ENCODE measurements around the gene LYPD3.

LYPD3 gene

DNA sequence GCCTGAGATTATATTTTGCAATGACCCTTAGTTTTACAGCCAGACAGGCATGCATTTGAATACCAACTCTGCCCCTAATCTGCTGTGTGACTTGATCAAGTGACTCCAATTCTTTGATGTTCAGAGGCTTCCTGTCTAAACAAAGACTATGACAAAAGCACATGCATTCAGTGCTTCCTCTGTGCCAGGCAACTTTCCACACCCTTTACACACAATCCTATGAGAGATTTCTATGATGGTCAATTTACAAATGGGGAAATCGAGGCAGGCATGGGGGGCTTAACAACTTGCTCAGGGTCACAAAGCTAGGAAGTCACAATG, 3.7 kb upstream of the LYPD3 start:
- no peak overlapping the region for H3K4me3 ChIP-seq (ENCODE audit: control insufficient read depth in 1 of 7, extremely low read depth in 1 of 7, insufficient read depth in 4 of 7, low read depth in 2 of 7, low read length in 6 of 7)
- POLR2A ChIA-PET = no interaction called here

DNA sequence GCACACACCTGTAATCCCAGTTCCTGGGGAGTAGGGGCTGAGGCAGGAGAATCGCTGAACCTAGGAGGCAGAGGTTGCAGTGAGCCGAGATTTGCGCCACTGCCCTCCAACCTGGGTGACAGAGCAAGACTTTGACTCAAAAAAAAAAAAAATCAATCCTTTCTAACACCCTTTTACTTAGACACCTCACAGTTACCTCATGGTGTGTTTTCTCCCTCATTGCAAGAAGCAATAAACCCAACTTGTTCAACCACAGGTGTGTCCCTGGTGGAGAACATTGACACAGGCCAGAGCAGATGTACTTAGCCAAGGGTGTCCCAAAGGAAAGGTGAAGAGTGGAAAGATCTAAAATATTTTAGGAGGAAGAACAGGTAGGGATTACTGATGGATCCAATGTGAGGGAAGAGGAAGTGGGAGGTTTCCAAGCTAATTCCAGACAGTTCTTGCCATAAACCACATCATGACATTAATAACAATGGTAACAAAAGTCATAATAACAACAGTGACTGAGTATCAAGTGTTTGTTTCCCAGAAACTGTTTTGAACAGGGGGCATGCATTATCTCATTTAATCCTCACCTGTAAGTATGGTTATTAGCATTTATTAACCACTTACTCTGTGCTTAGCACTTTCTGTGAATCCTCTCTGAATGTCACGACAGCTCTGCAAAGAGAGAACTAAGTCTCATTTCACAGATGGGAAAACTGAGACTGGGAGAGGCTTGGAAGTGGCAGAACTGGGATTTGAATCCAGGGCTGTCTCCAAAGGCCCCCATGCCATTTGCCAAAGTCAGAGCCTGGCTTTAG, 3.1 kb upstream of the LYPD3 start:
- Histone ChIP-seq H3K27ac (ENCODE audit: insufficient read depth in 1 of 2, low read depth in 1 of 2, low read length in 2 of 2, poor library complexity in 1 of 2, severe bottlenecking in 2 of 2) (no peak overlapping the region), H3K4me3 (ENCODE audit: control insufficient read depth in 1 of 7, extremely low read depth in 1 of 7, insufficient read depth in 4 of 7, low read depth in 2 of 7, low read length in 6 of 7) (no peak overlapping the region)
- DNase-seq = peak in 2 of 3 donors; percentile 37

More for the DNA sequence above, 3.7 kb upstream of the LYPD3 start:
- Histone ChIP-seq H3K4me1 (ENCODE audit: control extremely low read depth in 1 of 4, control insufficient read depth in 4 of 4, insufficient read depth in 4 of 4, low read length in 3 of 4) (peaks cover 3 to 45% (median 41%) of the 10 kb centered on the region in 4 experiments), H3K9me3 (ENCODE audit: control extremely low read depth in 1 of 5, control insufficient read depth in 4 of 5, insufficient read depth in 2 of 5, low read depth in 1 of 5, low read length in 4 of 5) (no peaks in the 10 kb centered on the region), H3K27ac (ENCODE audit: insufficient read depth in 1 of 2, low read depth in 1 of 2, low read length in 2 of 2, poor library complexity in 1 of 2, severe bottlenecking in 2 of 2) (no peak overlapping the region), H3K27me3 (replicated peaks in 2 of 5; ENCODE audit: control insufficient read depth in 4 of 5, insufficient read depth in 5 of 5, low read length in 4 of 5) (peaks cover 0 to 6% (median 0%) of the 10 kb centered on the region in 5 experiments), H3K36me3 (ENCODE audit: control insufficient read depth in 4 of 4, insufficient read depth in 4 of 4, low read length in 3 of 4) (no peaks in the 10 kb centered on the region)
- CTCF ChIA-PET = no interaction called here
- no peak for DNase-seq
- 100% methylated on average over 1 of the region's 1 CpG for WGBS (ENCODE audit: insufficient coverage)

DNA sequence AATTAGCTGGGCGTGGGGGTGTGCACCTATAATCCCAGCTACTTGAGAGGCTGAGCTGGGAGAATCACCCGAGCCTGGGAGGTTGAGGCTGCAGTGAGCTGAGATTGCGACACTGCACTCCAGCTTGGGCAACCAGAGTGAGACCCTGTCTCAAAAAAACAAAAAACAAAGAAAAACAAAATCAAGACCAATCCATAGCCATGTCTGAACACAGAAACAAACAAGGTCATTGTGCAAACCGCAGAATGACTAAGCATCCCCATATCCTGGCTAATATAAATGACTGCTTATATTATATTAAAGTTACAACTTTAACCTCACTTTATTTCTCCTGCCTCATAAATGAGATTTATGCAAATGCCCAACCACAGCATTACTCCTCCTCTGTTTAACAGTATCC, 2.3 kb upstream of the LYPD3 start:
- POLR2A ChIA-PET = no interaction called here
- 71% methylated on average over 2 of the region's 4 CpGs for WGBS (ENCODE audit: insufficient coverage)

More for the DNA sequence above, 3.1 kb upstream of the LYPD3 start:
- WGBS (ENCODE audit: insufficient coverage) = 100% methylated on average over 2 of the region's 4 CpGs
- POLR2A ChIA-PET = no interaction called here
- no peaks in the 10 kb centered on the region for H3K36me3 ChIP-seq (ENCODE audit: control insufficient read depth in 4 of 4, insufficient read depth in 4 of 4, low read length in 3 of 4)
- no peaks in the 10 kb centered on the region for H3K9me3 ChIP-seq (ENCODE audit: control extremely low read depth in 1 of 5, control insufficient read depth in 4 of 5, insufficient read depth in 2 of 5, low read depth in 1 of 5, low read length in 4 of 5)
- H3K27me3 ChIP-seq (replicated peaks in 2 of 5; ENCODE audit: control insufficient read depth in 4 of 5, insufficient read depth in 5 of 5, low read length in 4 of 5) = peaks cover 0 to 6% (median 0%) of the 10 kb centered on the region in 5 experiments
- H3K4me1 ChIP-seq (ENCODE audit: control extremely low read depth in 1 of 4, control insufficient read depth in 4 of 4, insufficient read depth in 4 of 4, low read length in 3 of 4) = peaks cover 3 to 49% (median 45%) of the 10 kb centered on the region in 4 experiments
- CTCF ChIA-PET = interaction anchor here (1.5 to 1.8 kb wide), 3 partner anchors 11 to 51 kb away, joined by 4 read pairs; no protein-coding TSS in a partner anchor

DNA sequence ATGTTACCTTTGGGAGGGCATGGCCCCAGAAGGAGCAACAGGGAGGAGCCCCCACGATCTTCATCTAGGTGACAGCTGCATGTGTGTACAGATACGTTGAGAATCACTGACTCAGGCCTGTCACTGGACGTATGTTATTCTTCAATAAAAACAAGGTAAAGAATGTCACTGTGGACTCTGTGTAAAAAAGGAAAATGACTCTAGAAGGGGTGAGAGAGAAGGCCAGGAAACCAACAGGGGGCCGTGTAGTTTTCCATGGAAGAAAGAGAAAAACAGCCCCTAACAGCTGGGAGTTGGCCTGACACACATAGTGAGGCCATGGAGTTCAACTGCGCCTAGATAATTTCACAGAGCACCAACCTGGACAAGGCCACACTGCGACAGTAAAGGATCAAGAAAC, 1.9 kb upstream of the LYPD3 start:
- peaks cover 0 to 6% (median 0%) of the 10 kb centered on the region in 5 experiments for H3K27me3 ChIP-seq (replicated peaks in 2 of 5; ENCODE audit: control insufficient read depth in 4 of 5, insufficient read depth in 5 of 5, low read length in 4 of 5)
- no peak for DNase-seq
- ChIA-PET POLR2A (no interaction called here), CTCF (interaction anchor here (1.5 to 1.8 kb wide), 3 partner anchors 13 to 52 kb away, joined by 4 read pairs; no protein-coding TSS in a partner anchor)
- H3K27ac ChIP-seq (ENCODE audit: insufficient read depth in 1 of 2, low read depth in 1 of 2, low read length in 2 of 2, poor library complexity in 1 of 2, severe bottlenecking in 2 of 2) = no peak overlapping the region
- H3K9me3 ChIP-seq (ENCODE audit: control extremely low read depth in 1 of 5, control insufficient read depth in 4 of 5, insufficient read depth in 2 of 5, low read depth in 1 of 5, low read length in 4 of 5) = no peaks in the 10 kb centered on the region
- no peak overlapping the region for H3K4me3 ChIP-seq (ENCODE audit: control insufficient read depth in 1 of 7, extremely low read depth in 1 of 7, insufficient read depth in 4 of 7, low read depth in 2 of 7, low read length in 6 of 7)
- no peaks in the 10 kb centered on the region for H3K36me3 ChIP-seq (ENCODE audit: control insufficient read depth in 4 of 4, insufficient read depth in 4 of 4, low read length in 3 of 4)
- H3K4me1 ChIP-seq (ENCODE audit: control extremely low read depth in 1 of 4, control insufficient read depth in 4 of 4, insufficient read depth in 4 of 4, low read length in 3 of 4) = peaks cover 3 to 52% (median 47%) of the 10 kb centered on the region in 4 experiments
- WGBS (ENCODE audit: insufficient coverage) = 87% methylated on average over 6 of the region's 6 CpGs

More for the DNA sequence above, 2.3 kb upstream of the LYPD3 start:
- H3K4me3 ChIP-seq (ENCODE audit: control insufficient read depth in 1 of 7, extremely low read depth in 1 of 7, insufficient read depth in 4 of 7, low read depth in 2 of 7, low read length in 6 of 7) = peak overlapping the region in 1 of 7 experiments; percentile 37
- CTCF ChIA-PET = interaction anchor here (1.5 to 1.8 kb wide), 3 partner anchors 12 to 52 kb away, joined by 4 read pairs; no protein-coding TSS in a partner anchor
- H3K9me3 ChIP-seq (ENCODE audit: control extremely low read depth in 1 of 5, control insufficient read depth in 4 of 5, insufficient read depth in 2 of 5, low read depth in 1 of 5, low read length in 4 of 5) = no peaks in the 10 kb centered on the region
- DNase-seq = peak; percentile 56 to 88 (median 87)
- H3K36me3 ChIP-seq (ENCODE audit: control insufficient read depth in 4 of 4, insufficient read depth in 4 of 4, low read length in 3 of 4) = no peaks in the 10 kb centered on the region
- peaks cover 0 to 6% (median 0%) of the 10 kb centered on the region in 5 experiments for H3K27me3 ChIP-seq (replicated peaks in 2 of 5; ENCODE audit: control insufficient read depth in 4 of 5, insufficient read depth in 5 of 5, low read length in 4 of 5)
- no peak overlapping the region for H3K27ac ChIP-seq (ENCODE audit: insufficient read depth in 1 of 2, low read depth in 1 of 2, low read length in 2 of 2, poor library complexity in 1 of 2, severe bottlenecking in 2 of 2)
- peaks cover 3 to 54% (median 50%) of the 10 kb centered on the region in 4 experiments for H3K4me1 ChIP-seq (ENCODE audit: control extremely low read depth in 1 of 4, control insufficient read depth in 4 of 4, insufficient read depth in 4 of 4, low read length in 3 of 4)

DNA sequence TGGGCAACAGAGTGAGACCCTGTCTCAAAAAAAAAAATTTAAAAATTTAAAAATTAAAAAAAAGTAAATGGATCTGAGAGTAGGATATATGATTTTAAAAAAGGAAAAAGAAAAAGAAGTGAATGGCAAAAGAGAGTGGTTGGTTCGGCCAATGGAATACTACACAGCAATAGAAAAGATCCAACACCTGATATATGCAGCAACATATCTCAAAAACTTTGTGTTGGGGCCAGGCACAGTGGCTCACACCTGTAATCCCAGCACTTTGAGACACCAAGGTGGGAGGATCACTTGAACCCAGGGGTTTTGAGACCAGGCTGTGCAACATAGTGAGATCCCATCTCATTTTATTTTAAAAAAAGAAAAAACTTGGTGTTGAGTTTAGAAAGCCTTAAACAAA, 1.4 kb upstream of the LYPD3 start:
- Histone ChIP-seq H3K4me1 (ENCODE audit: control extremely low read depth in 1 of 4, control insufficient read depth in 4 of 4, insufficient read depth in 4 of 4, low read length in 3 of 4) (peaks cover 3 to 49% (median 44%) of the 10 kb centered on the region in 4 experiments), H3K27ac (ENCODE audit: insufficient read depth in 1 of 2, low read depth in 1 of 2, low read length in 2 of 2, poor library complexity in 1 of 2, severe bottlenecking in 2 of 2) (no peak overlapping the region), H3K4me3 (ENCODE audit: control insufficient read depth in 1 of 7, extremely low read depth in 1 of 7, insufficient read depth in 4 of 7, low read depth in 2 of 7, low read length in 6 of 7) (no peak overlapping the region), H3K9me3 (ENCODE audit: control extremely low read depth in 1 of 5, control insufficient read depth in 4 of 5, insufficient read depth in 2 of 5, low read depth in 1 of 5, low read length in 4 of 5) (no peaks in the 10 kb centered on the region), H3K27me3 (replicated peaks in 2 of 5; ENCODE audit: control insufficient read depth in 4 of 5, insufficient read depth in 5 of 5, low read length in 4 of 5) (peaks cover 0 to 6% (median 0%) of the 10 kb centered on the region in 5 experiments), H3K36me3 (ENCODE audit: control insufficient read depth in 4 of 4, insufficient read depth in 4 of 4, low read length in 3 of 4) (no peaks in the 10 kb centered on the region)
- no peak for DNase-seq
- POLR2A ChIA-PET = no interaction called here
- CTCF ChIA-PET = interaction anchor here (1.8 kb wide), 1 partner anchor 52 kb away, joined by 4 read pairs; no protein-coding TSS in a partner anchor
- no CpG with 5 or more reads among the region's 1 CpG for WGBS (ENCODE audit: insufficient coverage)

DNA sequence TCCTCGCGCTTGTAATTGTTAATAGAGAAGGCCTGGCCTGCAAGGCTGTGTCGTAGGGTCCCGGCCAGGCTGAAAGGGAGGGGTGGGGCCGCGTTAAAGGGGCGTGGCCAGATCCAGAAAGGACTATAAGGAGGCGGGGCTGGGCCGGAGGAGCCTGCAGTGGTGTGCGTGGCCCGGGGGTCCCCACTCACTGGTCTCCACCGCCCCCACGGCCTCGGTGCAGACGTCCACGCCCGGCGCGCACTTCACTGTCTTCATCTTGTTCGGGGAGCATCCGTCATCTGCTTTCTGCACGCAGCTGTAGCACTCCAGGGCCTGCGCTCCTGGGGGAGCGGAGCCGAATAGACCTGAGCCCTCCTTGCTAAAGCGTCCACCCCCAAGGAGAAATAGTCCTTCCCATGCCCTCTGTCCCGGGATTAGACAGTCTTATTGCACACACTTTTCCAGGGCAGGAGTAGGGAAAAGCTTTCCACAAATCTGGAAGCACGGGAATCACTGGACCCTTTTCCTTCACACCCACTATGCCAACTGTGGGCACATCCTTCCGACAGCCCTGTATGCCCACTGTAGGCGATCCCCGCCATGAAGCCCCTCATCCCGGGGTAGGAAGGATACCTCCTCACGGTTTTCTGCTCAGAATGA, 1.2 kb downstream of the LYPD3 start:
- POLR2A ChIA-PET = interaction anchor here (0.8 to 2.2 kb wide), 4 partner anchors 9 to 40 kb away, joined by 3 to 6 read pairs (median 4); partner anchors contain the start of gene PHLDB3
- peaks cover 3 to 43% (median 38%) of the 10 kb centered on the region in 4 experiments for H3K4me1 ChIP-seq (ENCODE audit: control extremely low read depth in 1 of 4, control insufficient read depth in 4 of 4, insufficient read depth in 4 of 4, low read length in 3 of 4)
- peak overlapping the region in 1 of 2 experiments; percentile 61 for H3K27ac ChIP-seq (ENCODE audit: insufficient read depth in 1 of 2, low read depth in 1 of 2, low read length in 2 of 2, poor library complexity in 1 of 2, severe bottlenecking in 2 of 2)
- 11% methylated on average over 32 of the region's 33 CpGs for WGBS (ENCODE audit: insufficient coverage)
- H3K36me3 ChIP-seq (ENCODE audit: control insufficient read depth in 4 of 4, insufficient read depth in 4 of 4, low read length in 3 of 4) = no peaks in the 10 kb centered on the region
- peak overlapping the region; percentile 58 to 92 (median 79) for H3K4me3 ChIP-seq (ENCODE audit: control insufficient read depth in 1 of 7, extremely low read depth in 1 of 7, insufficient read depth in 4 of 7, low read depth in 2 of 7, low read length in 6 of 7)
- CTCF ChIA-PET = interaction anchor here (0.7 to 2.7 kb wide), 8 partner anchors 9 to 61 kb away, joined by 3 to 8 read pairs (median 4); no protein-coding TSS in a partner anchor
- no peaks in the 10 kb centered on the region for H3K9me3 ChIP-seq (ENCODE audit: control extremely low read depth in 1 of 5, control insufficient read depth in 4 of 5, insufficient read depth in 2 of 5, low read depth in 1 of 5, low read length in 4 of 5)
- peaks cover 0 to 6% (median 0%) of the 10 kb centered on the region in 5 experiments for H3K27me3 ChIP-seq (replicated peaks in 2 of 5; ENCODE audit: control insufficient read depth in 4 of 5, insufficient read depth in 5 of 5, low read length in 4 of 5)
- no peak for DNase-seq
